Endothelial cell of umbilical vein (primary cell): ENCODE data around the gene BABAM2.

Experiments used
- EZH2 ChIP-seq: IDR thresholded peaks from 2 replicates; pipeline ENCODE4 v1.6.1; 2012; ENCODE audit warnings: borderline replicate concordance, low read depth, mild to moderate bottlenecking, moderate library complexity, low read length, inconsistent platforms; ENCODE audit not compliant: severe bottlenecking
- POLR2A ChIP-seq: IDR thresholded peaks from 2 replicates; pipeline ENCODE4 v1.6.1; 2012; ENCODE audit warnings: low read depth, mild to moderate bottlenecking, control low read depth, low read length
- POLR2AphosphoS5 ChIP-seq: IDR thresholded peaks from 2 replicates; pipeline ENCODE4 v1.6.1; 2012; ENCODE audit warnings: low read depth, mild to moderate bottlenecking, control low read depth, low read length, moderate library complexity; ENCODE audit not compliant: insufficient read depth
- TF ChIP-seq, protein P1 (sequence below), 2 donors: IDR thresholded peaks; 1 replicate in 1 of 2; 2 replicates in 1 of 2; pipeline ENCODE4 v1.5.1; 2011; ENCODE audit warnings: low read length in 2 of 2, mild to moderate bottlenecking in 2 of 2, moderate library complexity in 2 of 2, control low read depth in 1 of 2, inconsistent platforms in 1 of 2, low read depth in 1 of 2; ENCODE audit not compliant: insufficient read depth in 1 of 2; ENCODE audit errors: extremely low read depth in 1 of 2
- TF ChIP-seq, protein P2 (sequence below): IDR thresholded peaks from 2 replicates; pipeline ENCODE4 v1.6.1; 2011; ENCODE audit not compliant: insufficient read depth, insufficient read length

DNA sequence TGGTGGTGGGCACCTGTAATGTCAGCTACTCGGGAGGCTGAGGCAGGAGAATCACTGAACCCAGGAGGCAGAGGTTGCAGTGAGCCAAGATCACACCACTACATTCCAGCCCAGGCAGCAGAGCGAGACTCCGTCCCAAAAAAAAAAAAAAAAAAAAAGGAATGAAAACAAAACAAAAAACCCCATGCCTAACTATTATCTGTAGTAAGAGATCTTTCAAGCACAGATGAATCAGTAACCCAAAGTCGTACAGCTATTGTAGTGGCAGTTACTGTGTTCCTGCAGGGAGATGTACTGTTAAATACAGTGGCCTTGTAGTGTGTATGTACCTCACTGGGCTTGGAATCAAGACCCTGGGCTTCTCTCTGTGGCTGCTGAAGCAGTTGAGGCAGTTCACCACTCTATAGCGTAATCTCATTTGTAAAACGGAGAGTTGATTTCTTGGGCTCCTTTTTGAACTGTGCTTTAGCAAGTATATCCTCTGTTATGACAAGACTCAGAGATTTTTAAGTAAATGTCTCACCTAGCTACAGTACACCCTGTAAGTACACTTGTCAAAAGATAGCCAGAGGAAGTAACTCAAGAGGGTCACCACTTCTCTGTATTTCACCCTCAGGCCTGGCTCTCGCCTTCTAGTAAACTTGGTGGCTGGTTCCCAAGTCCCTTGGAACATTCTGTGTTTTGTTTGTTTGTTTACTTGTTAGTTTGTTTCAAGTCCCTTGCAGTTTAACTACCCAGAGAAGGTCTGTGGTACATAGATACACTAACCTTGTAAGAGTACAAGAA, 392.5 kb downstream of the BABAM2 start:
- TF ChIP-seq, protein P1, sequence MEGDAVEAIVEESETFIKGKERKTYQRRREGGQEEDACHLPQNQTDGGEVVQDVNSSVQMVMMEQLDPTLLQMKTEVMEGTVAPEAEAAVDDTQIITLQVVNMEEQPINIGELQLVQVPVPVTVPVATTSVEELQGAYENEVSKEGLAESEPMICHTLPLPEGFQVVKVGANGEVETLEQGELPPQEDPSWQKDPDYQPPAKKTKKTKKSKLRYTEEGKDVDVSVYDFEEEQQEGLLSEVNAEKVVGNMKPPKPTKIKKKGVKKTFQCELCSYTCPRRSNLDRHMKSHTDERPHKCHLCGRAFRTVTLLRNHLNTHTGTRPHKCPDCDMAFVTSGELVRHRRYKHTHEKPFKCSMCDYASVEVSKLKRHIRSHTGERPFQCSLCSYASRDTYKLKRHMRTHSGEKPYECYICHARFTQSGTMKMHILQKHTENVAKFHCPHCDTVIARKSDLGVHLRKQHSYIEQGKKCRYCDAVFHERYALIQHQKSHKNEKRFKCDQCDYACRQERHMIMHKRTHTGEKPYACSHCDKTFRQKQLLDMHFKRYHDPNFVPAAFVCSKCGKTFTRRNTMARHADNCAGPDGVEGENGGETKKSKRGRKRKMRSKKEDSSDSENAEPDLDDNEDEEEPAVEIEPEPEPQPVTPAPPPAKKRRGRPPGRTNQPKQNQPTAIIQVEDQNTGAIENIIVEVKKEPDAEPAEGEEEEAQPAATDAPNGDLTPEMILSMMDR (IDR thresholded peaks at IDR 0.05; ENCODE audit: extremely low read depth in 1 of 2, insufficient read depth in 1 of 2, low read depth in 1 of 2, low read length in 2 of 2), result no peak
- TF ChIP-seq POLR2AphosphoS5 (no peak), POLR2A (no peak), EZH2 (no peak)
- TF ChIP-seq, protein P2, sequence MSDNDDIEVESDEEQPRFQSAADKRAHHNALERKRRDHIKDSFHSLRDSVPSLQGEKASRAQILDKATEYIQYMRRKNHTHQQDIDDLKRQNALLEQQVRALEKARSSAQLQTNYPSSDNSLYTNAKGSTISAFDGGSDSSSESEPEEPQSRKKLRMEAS, result no peak
